Measurements from ENCODE around the gene TBC1D16. TPM values are rescaled to one million over a fixed set of nuclear protein-coding genes. Genes with fewer than 3 reads are reported as not detected.

The TBC1D16 gene
- total RNA-seq, 2 experiments from 2014 or later: 0.38 to 0.74 TPM

DNA sequence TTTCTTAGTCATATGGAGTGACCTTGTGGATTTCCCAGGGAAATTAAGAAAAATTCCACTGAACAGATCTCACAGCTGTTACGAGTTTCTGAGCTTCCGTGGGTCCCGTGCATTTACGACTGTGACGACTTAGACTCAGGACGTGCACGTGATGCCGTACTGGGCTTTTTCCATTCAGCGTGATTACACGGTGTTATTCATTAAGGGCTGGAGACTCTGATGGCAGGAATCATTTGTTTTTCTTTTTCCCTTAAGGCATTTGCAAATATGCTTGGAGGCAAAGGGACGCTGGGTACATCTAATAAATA, 57.2 kb downstream of the TBC1D16 start:
- Histone ChIP-seq H3K9me3 (ENCODE audit: low read length) (no peaks in the 10 kb centered on the region), H3K4me1 (ENCODE audit: insufficient read depth, low read length, poor library complexity, severe bottlenecking) (no peaks in the 10 kb centered on the region), H3K27ac (ENCODE audit: low read depth, low read length, poor library complexity, severe bottlenecking) (no peak overlapping the region), H4K20me1 (ENCODE audit: insufficient read depth, low read length) (no peaks in the 10 kb centered on the region), H3K79me2 (ENCODE audit: insufficient read depth, low read depth, low read length) (no peaks in the 10 kb centered on the region), H2AFZ (ENCODE audit: low read length) (no peak overlapping the region), H3K4me3 (ENCODE audit: low read depth, low read length, poor library complexity, severe bottlenecking) (no peak overlapping the region), H3K9me2 (ENCODE audit: insufficient read depth, low read length) (no peaks in the 10 kb centered on the region), H3K4me2 (ENCODE audit: low read length) (no peak overlapping the region), H3K36me3 (ENCODE audit: insufficient read depth, low read length) (no peaks in the 10 kb centered on the region)
- BruUV-seq (replicated peaks): no TSS peak
- CTCF ChIA-PET (ENCODE audit: unreplicated experiment): no interaction called here
- no peak for TF ChIP-seq EZH2phosphoT487 (IDR thresholded peaks at IDR 0.05; ENCODE audit: borderline replicate concordance, low read depth, low read length)
- TF ChIP-seq, protein P1, sequence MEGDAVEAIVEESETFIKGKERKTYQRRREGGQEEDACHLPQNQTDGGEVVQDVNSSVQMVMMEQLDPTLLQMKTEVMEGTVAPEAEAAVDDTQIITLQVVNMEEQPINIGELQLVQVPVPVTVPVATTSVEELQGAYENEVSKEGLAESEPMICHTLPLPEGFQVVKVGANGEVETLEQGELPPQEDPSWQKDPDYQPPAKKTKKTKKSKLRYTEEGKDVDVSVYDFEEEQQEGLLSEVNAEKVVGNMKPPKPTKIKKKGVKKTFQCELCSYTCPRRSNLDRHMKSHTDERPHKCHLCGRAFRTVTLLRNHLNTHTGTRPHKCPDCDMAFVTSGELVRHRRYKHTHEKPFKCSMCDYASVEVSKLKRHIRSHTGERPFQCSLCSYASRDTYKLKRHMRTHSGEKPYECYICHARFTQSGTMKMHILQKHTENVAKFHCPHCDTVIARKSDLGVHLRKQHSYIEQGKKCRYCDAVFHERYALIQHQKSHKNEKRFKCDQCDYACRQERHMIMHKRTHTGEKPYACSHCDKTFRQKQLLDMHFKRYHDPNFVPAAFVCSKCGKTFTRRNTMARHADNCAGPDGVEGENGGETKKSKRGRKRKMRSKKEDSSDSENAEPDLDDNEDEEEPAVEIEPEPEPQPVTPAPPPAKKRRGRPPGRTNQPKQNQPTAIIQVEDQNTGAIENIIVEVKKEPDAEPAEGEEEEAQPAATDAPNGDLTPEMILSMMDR (conservative IDR thresholded peaks at IDR 0.05; ENCODE audit: low read length): no peak
- DNase-seq (ENCODE audit: low spot score): no peak
- intact Hi-C loops (cut with micrococcal nuclease; ENCODE audit: unreplicated experiment): no loop called here
- POLR2A ChIA-PET: interaction anchor here (0.6 kb wide), 1 partner anchor 16 kb away, joined by 3 read pairs; no protein-coding TSS in a partner anchor

DNA sequence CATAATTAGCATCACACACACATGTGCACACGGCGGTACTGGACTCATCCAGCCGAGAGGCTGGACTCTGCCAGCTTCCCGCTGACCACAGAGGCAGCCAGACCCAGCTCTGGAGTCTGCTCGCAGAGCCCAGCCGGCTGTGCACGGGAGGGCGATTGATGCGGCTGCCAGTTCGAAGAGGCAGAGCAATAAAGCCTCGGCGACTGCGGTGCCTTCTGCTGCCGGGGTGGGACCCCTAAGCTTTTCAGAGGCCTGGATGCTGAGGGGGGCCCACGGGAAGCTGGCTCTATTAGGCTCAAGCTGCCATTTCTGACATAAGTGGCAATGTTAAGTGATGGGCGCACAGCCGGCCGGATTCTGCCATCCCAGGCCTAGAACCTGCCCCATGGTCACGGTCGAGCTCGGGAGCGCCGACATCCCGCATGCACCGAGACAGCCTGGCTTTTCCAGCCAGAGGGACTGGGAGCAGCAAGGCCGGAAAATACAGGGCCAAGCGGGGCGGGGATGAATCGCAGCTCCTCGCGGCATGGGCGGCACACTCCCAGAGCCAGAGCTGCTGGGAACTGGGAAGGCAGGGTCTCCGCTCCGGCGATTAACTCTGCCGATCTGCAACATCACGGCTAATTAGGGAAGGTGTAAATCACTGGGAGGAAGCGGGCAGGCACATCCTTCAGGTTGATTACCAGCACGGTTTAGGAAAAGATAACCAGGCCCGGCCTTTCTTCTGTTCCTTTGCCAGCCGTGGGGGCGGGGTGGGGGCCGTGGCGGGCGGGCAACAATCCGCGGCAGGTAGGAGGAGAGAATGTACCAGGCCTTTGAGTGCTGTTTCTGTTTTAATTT, 57.7 kb downstream of the TBC1D16 start:
- no peak for TF ChIP-seq EZH2phosphoT487 (IDR thresholded peaks at IDR 0.05; ENCODE audit: borderline replicate concordance, low read depth, low read length)
- TF ChIP-seq, protein P1 (conservative IDR thresholded peaks at IDR 0.05; ENCODE audit: low read length): no peak
- H3K4me2 ChIP-seq (ENCODE audit: low read length): no peak overlapping the region
- CTCF ChIA-PET (ENCODE audit: unreplicated experiment): no interaction called here
- no peak overlapping the region for H2AFZ ChIP-seq (ENCODE audit: low read length)
- DNase-seq (ENCODE audit: low spot score): no peak
- POLR2A ChIA-PET: no interaction called here
- H3K36me3 ChIP-seq (ENCODE audit: insufficient read depth, low read length): no peaks in the 10 kb centered on the region
- no peaks in the 10 kb centered on the region for H3K9me3 ChIP-seq (ENCODE audit: low read length)
- no peak overlapping the region for H3K4me3 ChIP-seq (ENCODE audit: low read depth, low read length, poor library complexity, severe bottlenecking)
- no TSS peak for BruUV-seq (replicated peaks)
- no peaks in the 10 kb centered on the region for H3K79me2 ChIP-seq (ENCODE audit: insufficient read depth, low read depth, low read length)
- no peaks in the 10 kb centered on the region for H3K4me1 ChIP-seq (ENCODE audit: insufficient read depth, low read length, poor library complexity, severe bottlenecking)
- no peaks in the 10 kb centered on the region for H3K9me2 ChIP-seq (ENCODE audit: insufficient read depth, low read length)
- no peaks in the 10 kb centered on the region for H4K20me1 ChIP-seq (ENCODE audit: insufficient read depth, low read length)
- H3K27ac ChIP-seq (ENCODE audit: low read depth, low read length, poor library complexity, severe bottlenecking): no peak overlapping the region
- intact Hi-C loops (cut with micrococcal nuclease; ENCODE audit: unreplicated experiment): no loop called here

DNA sequence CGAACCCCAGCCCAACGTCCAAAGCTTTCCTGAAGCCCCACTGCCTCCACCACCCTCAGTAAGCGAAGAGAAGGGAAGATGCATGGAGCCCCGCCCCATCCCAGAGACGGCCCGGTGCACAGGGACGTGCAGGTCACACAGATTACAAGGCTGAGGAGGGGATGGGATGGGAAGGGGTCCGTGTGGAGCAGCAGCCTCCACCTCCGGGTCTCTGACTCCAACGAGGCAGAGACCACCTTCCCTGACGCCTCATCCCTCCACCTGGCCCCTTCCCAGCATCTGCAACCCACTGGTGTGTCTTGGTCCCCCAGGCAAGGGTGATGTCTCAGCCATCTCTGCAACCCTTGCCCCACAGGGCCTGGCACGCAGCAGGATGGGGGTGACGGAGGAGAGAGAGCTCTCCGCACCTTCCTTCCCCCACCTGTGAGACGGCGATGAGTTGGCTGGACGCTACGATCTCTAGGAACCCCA, 58.5 kb downstream of the TBC1D16 start:
- TF ChIP-seq EZH2phosphoT487 (IDR thresholded peaks at IDR 0.05; ENCODE audit: borderline replicate concordance, low read depth, low read length): no peak
- no peak overlapping the region for H2AFZ ChIP-seq (ENCODE audit: low read length)
- DNase-seq (ENCODE audit: low spot score): no peak
- CTCF ChIA-PET (ENCODE audit: unreplicated experiment): no interaction called here
- no peak overlapping the region for H3K4me3 ChIP-seq (ENCODE audit: low read depth, low read length, poor library complexity, severe bottlenecking)
- no peaks in the 10 kb centered on the region for H3K9me3 ChIP-seq (ENCODE audit: low read length)
- no peaks in the 10 kb centered on the region for H4K20me1 ChIP-seq (ENCODE audit: insufficient read depth, low read length)
- BruUV-seq (replicated peaks): no TSS peak
- intact Hi-C loops (cut with micrococcal nuclease; ENCODE audit: unreplicated experiment): no loop called here
- H3K36me3 ChIP-seq (ENCODE audit: insufficient read depth, low read length): no peaks in the 10 kb centered on the region
- POLR2A ChIA-PET: no interaction called here
- no peaks in the 10 kb centered on the region for H3K4me1 ChIP-seq (ENCODE audit: insufficient read depth, low read length, poor library complexity, severe bottlenecking)
- H3K27ac ChIP-seq (ENCODE audit: low read depth, low read length, poor library complexity, severe bottlenecking): no peak overlapping the region
- no peak overlapping the region for H3K4me2 ChIP-seq (ENCODE audit: low read length)
- no peaks in the 10 kb centered on the region for H3K79me2 ChIP-seq (ENCODE audit: insufficient read depth, low read depth, low read length)
- no peaks in the 10 kb centered on the region for H3K9me2 ChIP-seq (ENCODE audit: insufficient read depth, low read length)

Data from OCI-LY7 (cell line).